CD14-positive monocyte (primary cell): ENCODE data around the gene NMT1. TPM values are rescaled to one million over a fixed set of nuclear protein-coding genes. Genes with fewer than 3 reads are reported as not detected.
A peak's percentile ranks its signal among the peaks of the same experiment; 100 is the strongest.

Source experiments
- DNase-seq, 3 donors: peaks; one replicate each; pipeline ENCODE4 v3.0.0-alpha.2; 2011 to 2022
- H2AFZ ChIP-seq: 2 replicates; pipeline ENCODE4 v1.6.0; 2012; ENCODE audit warnings: mild to moderate bottlenecking, low read depth, low read length, inconsistent platforms; ENCODE audit not compliant: insufficient read depth, poor library complexity, severe bottlenecking
- H3K27ac ChIP-seq, 2 donors: 1 replicate in 1 of 2; 2 replicates in 1 of 2; pipeline ENCODE4 v1.5.1; 2012 to 2013; ENCODE audit warnings: low read length in 2 of 2, control low read depth in 1 of 2, inconsistent platforms in 1 of 2, low read depth in 1 of 2, mild to moderate bottlenecking in 1 of 2
- H3K27me3 ChIP-seq, 2 donors: one replicate each; pipeline versions ENCODE4 v1.6.0 to v1.6.1; 2011 to 2013; ENCODE audit warnings: low read length in 2 of 2; ENCODE audit not compliant: control insufficient read depth in 2 of 2, insufficient read depth in 2 of 2
- H3K36me3 ChIP-seq, 2 donors: replicated peaks in 1 of 2; 1 replicate in 1 of 2; 2 replicates in 1 of 2; pipeline versions ENCODE4 v1.5.1 to v1.6.1; 2012 to 2013; ENCODE audit warnings: low read length in 2 of 2, control low read depth in 1 of 2, inconsistent platforms in 1 of 2, mild to moderate bottlenecking in 1 of 2; ENCODE audit not compliant: insufficient read depth in 2 of 2, control insufficient read depth in 1 of 2
- H3K4me1 ChIP-seq, 2 donors: 1 replicate in 1 of 2; 2 replicates in 1 of 2; pipeline versions ENCODE4 v1.5.1 to v1.6.1; 2012 to 2013; ENCODE audit warnings: low read length in 2 of 2, control low read depth in 1 of 2, inconsistent platforms in 1 of 2, mild to moderate bottlenecking in 1 of 2, moderate library complexity in 1 of 2; ENCODE audit not compliant: insufficient read depth in 2 of 2, control insufficient read depth in 1 of 2
- H3K4me2 ChIP-seq: replicated peaks from 2 replicates; pipeline ENCODE3; 2012; ENCODE audit warnings: low read length, moderate library complexity, mild to moderate bottlenecking; ENCODE audit not compliant: poor library complexity, severe bottlenecking; ENCODE audit errors: extremely low read depth
- H3K4me3 ChIP-seq, 3 experiments: fragments of 200-600 bp in 1 of 3; sonication (generic) in 1 of 3; replicated peaks in 1 of 3; 1 replicate in 2 of 3; 2 replicates in 1 of 3; pipeline ENCODE4 v1.5.1; 2011 to 2013; ENCODE audit warnings: low read length in 3 of 3, mild to moderate bottlenecking in 3 of 3, control low read depth in 2 of 3, low read depth in 2 of 3, inconsistent platforms in 1 of 3, moderate library complexity in 1 of 3
- H3K79me2 ChIP-seq: 2 replicates; pipeline ENCODE4 v1.6.0; 2012; ENCODE audit warnings: mild to moderate bottlenecking, control low read depth, inconsistent platforms, low read length, moderate library complexity; ENCODE audit not compliant: insufficient read depth
- H3K9ac ChIP-seq: 2 replicates; pipeline ENCODE4 v1.6.0; 2017; ENCODE audit warnings: low read length, mild to moderate bottlenecking; ENCODE audit not compliant: insufficient read depth, poor library complexity, severe bottlenecking
- H3K9me3 ChIP-seq, 2 donors: replicated peaks in 1 of 2; 1 replicate in 1 of 2; 2 replicates in 1 of 2; pipeline versions ENCODE4 v1.5.1 to v1.6.1; 2012 to 2013; ENCODE audit warnings: low read length in 2 of 2, control low read depth in 1 of 2; ENCODE audit not compliant: control insufficient read depth in 1 of 2, insufficient read depth in 1 of 2
- H4K20me1 ChIP-seq: 2 replicates; pipeline ENCODE4 v1.6.0; 2012; ENCODE audit warnings: mild to moderate bottlenecking, low read length, control low read depth, moderate library complexity; ENCODE audit not compliant: insufficient read depth
- H3K27ac Mint-ChIP-seq, 7 donors: one replicate each; pipeline ENCODE4 v1.8.0; 2020; ENCODE audit warnings: mild to moderate bottlenecking in 7 of 7, mixed read lengths in 7 of 7, moderate library complexity in 6 of 7, inconsistent platforms in 2 of 7
- H3K27me3 Mint-ChIP-seq, 3 donors: one replicate each; pipeline ENCODE4 v1.8.0; 2021 to 2022; ENCODE audit warnings: low read depth in 3 of 3, mild to moderate bottlenecking in 3 of 3, mixed read lengths in 3 of 3, moderate library complexity in 3 of 3, inconsistent platforms in 1 of 3
- H3K36me3 Mint-ChIP-seq, 2 donors: one replicate each; pipeline ENCODE4 v1.8.0; 2020; ENCODE audit warnings: mixed read lengths in 2 of 2, inconsistent platforms in 1 of 2, mild to moderate bottlenecking in 1 of 2
- H3K4me1 Mint-ChIP-seq: one replicate; pipeline ENCODE4 v1.8.0; 2020; ENCODE audit warnings: mild to moderate bottlenecking, mixed read lengths
- H3K4me3 Mint-ChIP-seq, 2 donors: one replicate each; pipeline ENCODE4 v1.8.0; 2020; ENCODE audit warnings: mild to moderate bottlenecking in 2 of 2, mixed read lengths in 2 of 2, moderate library complexity in 1 of 2
- H3K9me3 Mint-ChIP-seq, 7 donors: one replicate each; pipeline ENCODE4 v1.8.0; 2020 to 2022; ENCODE audit warnings: mixed read lengths in 7 of 7, mild to moderate bottlenecking in 6 of 7, moderate library complexity in 6 of 7, inconsistent platforms in 2 of 7
- whole genome bisulfite sequencing: methylation state at CpG from one replicate; pipeline ENCODE4 v1.1.5; 2013; ENCODE audit warnings: missing lambda C conversion rate; ENCODE audit not compliant: insufficient coverage; 5-methylcytosine and 5-hydroxymethylcytosine counted together
- intact Hi-C, 2 donors: fragments of 100-400 bp; cut with micrococcal nuclease; formaldehyde crosslinking; loops; one replicate each; pipeline versions ENCODE4 v1.15.0 to v1.15.1; 2023
- polyA plus RNA-seq, 3 donors: library from polyadenylated mRNA; depleted of rRNA in 1 of 3; unstranded in 2 of 3; stranded (reverse) in 1 of 3; fragments of 300-500 nt in 2 of 3; fragments of >200 nt in 1 of 3; fragmentation: Illumina TruSeq in 2 of 3; gene quantifications; 1 replicate in 2 of 3; 2 replicates in 1 of 3; pipeline ENCODE4 v1.2.3, GENCODE V29; 2012 to 2021
- TF ChIP-seq, protein P1 (sequence below): fragments of 200-600 bp; IDR thresholded peaks from one replicate; pipeline ENCODE4 v1.8.0; 2022; ENCODE audit warnings: antibody characterized with exemption, mild to moderate bottlenecking

The NMT1 gene
- polyA plus RNA-seq, 3 donors = 27.2 to 50.2 (median 45.1) TPM

DNA sequence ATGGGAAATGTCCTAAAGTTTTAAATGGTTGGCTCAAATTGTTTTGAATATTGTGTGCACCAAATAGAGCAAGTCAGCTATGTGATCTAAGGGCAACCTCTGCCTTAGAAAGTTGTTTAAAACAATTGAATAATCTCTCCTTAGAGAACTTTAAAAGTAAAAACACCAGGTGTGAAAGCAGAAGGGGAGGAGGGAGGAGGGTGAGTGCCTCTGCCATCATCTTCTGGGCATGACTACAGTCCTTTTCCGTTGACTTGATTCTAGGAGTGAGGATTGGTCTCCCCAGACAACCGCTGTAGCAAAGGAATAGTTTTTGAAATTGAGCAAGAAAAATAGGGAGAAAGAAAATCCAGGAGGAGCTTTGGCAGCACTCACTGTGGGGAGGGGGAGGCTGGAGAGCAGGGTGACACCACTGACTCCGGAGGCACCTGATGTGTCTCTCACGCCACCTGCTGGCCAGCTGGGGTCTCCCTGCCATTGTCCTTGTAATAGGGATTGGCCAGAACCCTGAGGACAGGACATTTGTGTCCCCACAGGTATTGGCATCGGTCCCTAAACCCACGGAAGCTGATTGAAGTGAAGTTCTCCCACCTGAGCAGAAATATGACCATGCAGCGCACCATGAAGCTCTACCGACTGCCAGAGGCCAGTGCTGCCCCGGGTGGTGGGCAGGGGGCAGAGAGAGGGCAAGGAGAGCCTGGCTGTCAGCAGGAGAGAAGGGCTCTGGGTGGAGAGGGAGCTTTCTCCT, 37.9 kb downstream of the NMT1 start:
- H3K4me3 Mint-ChIP-seq = no peak overlapping the region
- Histone ChIP-seq H2AFZ (no peak overlapping the region), H3K79me2 (no peaks in the 10 kb centered on the region), H4K20me1 (peaks cover 39% of the 10 kb centered on the region), H3K4me3 (no peak overlapping the region), H3K27ac (no peak overlapping the region), H3K4me2 (no peak overlapping the region), H3K27me3 (no peaks in the 10 kb centered on the region), H3K36me3 (peaks cover 81 to 94% of the 10 kb centered on the region in 2 donors), H3K4me1 (no peaks in the 10 kb centered on the region), H3K9me3 (no peaks in the 10 kb centered on the region), H3K9ac (no peak overlapping the region)
- 71% methylated on average over 8 of the region's 9 CpGs for WGBS
- no peaks in the 10 kb centered on the region for H3K4me1 Mint-ChIP-seq
- H3K36me3 Mint-ChIP-seq = peaks cover 80 to 97% of the 10 kb centered on the region in 2 donors
- peak overlapping the region in 4 of 7 donors; percentile 15 to 69 (median 58) for H3K27ac Mint-ChIP-seq
- DNase-seq = peak; percentile 51 to 69 (median 69)
- peaks cover 0 to 2% (median 2%) of the 10 kb centered on the region in 3 donors for H3K27me3 Mint-ChIP-seq
- TF ChIP-seq, protein P1, sequence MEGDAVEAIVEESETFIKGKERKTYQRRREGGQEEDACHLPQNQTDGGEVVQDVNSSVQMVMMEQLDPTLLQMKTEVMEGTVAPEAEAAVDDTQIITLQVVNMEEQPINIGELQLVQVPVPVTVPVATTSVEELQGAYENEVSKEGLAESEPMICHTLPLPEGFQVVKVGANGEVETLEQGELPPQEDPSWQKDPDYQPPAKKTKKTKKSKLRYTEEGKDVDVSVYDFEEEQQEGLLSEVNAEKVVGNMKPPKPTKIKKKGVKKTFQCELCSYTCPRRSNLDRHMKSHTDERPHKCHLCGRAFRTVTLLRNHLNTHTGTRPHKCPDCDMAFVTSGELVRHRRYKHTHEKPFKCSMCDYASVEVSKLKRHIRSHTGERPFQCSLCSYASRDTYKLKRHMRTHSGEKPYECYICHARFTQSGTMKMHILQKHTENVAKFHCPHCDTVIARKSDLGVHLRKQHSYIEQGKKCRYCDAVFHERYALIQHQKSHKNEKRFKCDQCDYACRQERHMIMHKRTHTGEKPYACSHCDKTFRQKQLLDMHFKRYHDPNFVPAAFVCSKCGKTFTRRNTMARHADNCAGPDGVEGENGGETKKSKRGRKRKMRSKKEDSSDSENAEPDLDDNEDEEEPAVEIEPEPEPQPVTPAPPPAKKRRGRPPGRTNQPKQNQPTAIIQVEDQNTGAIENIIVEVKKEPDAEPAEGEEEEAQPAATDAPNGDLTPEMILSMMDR = peak; percentile 89
- no peaks in the 10 kb centered on the region for H3K9me3 Mint-ChIP-seq
- intact Hi-C loops = loop anchor here (2.0 to 10.0 kb wide), 3 partner anchors 33 to 180 kb away; partner anchors contain the start of gene PLCD3 (in 2 of the 2)

GRCh38 chr17:45101546-45101882, 40.4 kb downstream of the NMT1 start:
- Histone ChIP-seq H3K36me3 (peaks cover 87 to 94% of the 10 kb centered on the region in 2 donors), H3K9me3 (no peaks in the 10 kb centered on the region), H2AFZ (no peak overlapping the region), H3K79me2 (no peaks in the 10 kb centered on the region), H3K9ac (no peak overlapping the region), H3K4me1 (no peaks in the 10 kb centered on the region), H4K20me1 (peaks cover 51% of the 10 kb centered on the region), H3K27me3 (no peaks in the 10 kb centered on the region), H3K4me3 (no peak overlapping the region), H3K27ac (no peak overlapping the region), H3K4me2 (no peak overlapping the region)
- WGBS = 100% methylated on average over 7 of the region's 9 CpGs
- Mint-ChIP-seq H3K36me3 (peaks cover 84 to 97% of the 10 kb centered on the region in 2 donors), H3K27me3 (no peaks in the 10 kb centered on the region), H3K4me3 (no peak overlapping the region), H3K27ac (peak overlapping the region in 2 of 7 donors; percentile 42 to 52), H3K4me1 (no peaks in the 10 kb centered on the region), H3K9me3 (no peaks in the 10 kb centered on the region)
- intact Hi-C loops = no loop called here
- DNase-seq = no peak
- TF ChIP-seq, protein P1 = no peak
